Activated CD4-positive, alpha-beta T cell treated with anti-CD3 and anti-CD28 coated beads, Interleukin-2, amount 10 ng/mL, durations not matched to agents 7 days and 5 days (primary cell): ENCODE data around the gene TNFSF11. TPM values are rescaled to one million over a fixed set of nuclear protein-coding genes. Genes with fewer than 3 reads are reported as not detected.
A peak's percentile ranks its signal among the peaks of the same experiment; 100 is the strongest.

Experiments
- CTCF ChIA-PET: fragments of 350-600 bp; sonication (Branson Sonifier 250); formaldehyde crosslinking; loops from one replicate; lab custom pipeline; 2021; ENCODE audit warnings: antibody characterized with exemption; lab: Charles Lee
- POLR2A ChIA-PET: fragments of 350-600 bp; sonication (Branson Sonifier 250); formaldehyde crosslinking; loops from one replicate; lab custom pipeline; 2021; ENCODE audit warnings: antibody characterized with exemption; lab: Charles Lee
- DNase-seq: peaks from one replicate; pipeline ENCODE4 v3.0.0-alpha.2; 2020
- H3K27ac Mint-ChIP-seq: one replicate; pipeline ENCODE4 v1.8.0; 2021; ENCODE audit warnings: mild to moderate bottlenecking, moderate library complexity, mixed read lengths
- H3K27me3 Mint-ChIP-seq: one replicate; pipeline ENCODE4 v1.8.0; 2021; ENCODE audit warnings: mixed read lengths
- H3K36me3 Mint-ChIP-seq: one replicate; pipeline ENCODE4 v1.8.0; 2021; ENCODE audit warnings: low read depth, mixed read lengths
- H3K4me1 Mint-ChIP-seq: one replicate; pipeline ENCODE4 v1.8.0; 2021; ENCODE audit warnings: mixed read lengths
- H3K4me3 Mint-ChIP-seq: one replicate; pipeline ENCODE4 v1.8.0; 2021; ENCODE audit warnings: mild to moderate bottlenecking, moderate library complexity, mixed read lengths
- H3K9me3 Mint-ChIP-seq: one replicate; pipeline ENCODE4 v1.8.0; 2021; ENCODE audit warnings: mixed read lengths
- total RNA-seq, 2 experiments: library from RNA; stranded (reverse); gene quantifications; one replicate each; pipeline ENCODE4 v1.2.3, GENCODE V29; 2021

TNFSF11 gene
- total RNA-seq, 2 experiments from 2014 or later, result 0.77 to 0.87 TPM

DNA sequence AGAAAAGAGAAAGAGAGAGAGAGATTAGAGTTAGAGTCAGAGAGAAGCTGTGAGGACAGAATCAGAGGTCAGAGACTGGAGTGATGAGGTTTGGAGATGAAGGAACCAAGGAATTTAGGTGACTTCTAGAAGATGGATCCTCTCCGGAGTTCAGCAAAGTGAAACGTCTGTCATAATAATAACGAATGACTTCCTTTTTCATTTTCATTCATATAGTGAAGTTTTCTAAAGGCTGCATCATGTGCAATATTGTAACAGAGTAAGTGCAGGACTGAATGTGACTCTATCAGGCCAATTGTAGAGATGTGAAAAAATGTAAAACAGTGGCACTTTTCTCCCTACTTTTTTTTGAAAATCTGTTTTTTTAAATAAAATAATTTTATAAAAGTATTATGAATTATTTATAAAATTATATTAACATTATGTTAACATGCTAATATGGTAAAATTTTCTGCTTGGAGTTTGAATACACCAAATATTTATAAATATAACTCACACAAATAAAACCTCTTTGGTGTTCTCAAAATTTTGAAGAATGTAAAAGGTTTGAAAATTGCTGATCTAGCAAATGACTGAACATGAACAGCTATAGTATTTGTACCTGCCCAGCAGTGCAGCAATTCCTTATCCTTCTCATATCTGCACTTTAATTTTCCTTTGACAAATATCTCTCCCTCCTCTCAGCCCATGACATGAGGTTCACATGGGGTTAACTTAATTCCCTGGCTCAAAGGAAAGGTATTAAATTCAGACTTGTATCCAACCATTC, 4.2 kb upstream of the TNFSF11 start:
- no peak for DNase-seq
- Mint-ChIP-seq H3K9me3 (peaks cover 13% of the 10 kb centered on the region), H3K27me3 (peaks cover 24% of the 10 kb centered on the region), H3K4me1 (peaks cover 2% of the 10 kb centered on the region), H3K27ac (no peak overlapping the region), H3K36me3 (no peaks in the 10 kb centered on the region), H3K4me3 (no peak overlapping the region)
- ChIA-PET POLR2A (no interaction called here), CTCF (interaction anchor here (1.2 to 1.6 kb wide), 2 partner anchors 16 to 25 kb away, joined by 3 read pairs; no protein-coding TSS in a partner anchor)

DNA sequence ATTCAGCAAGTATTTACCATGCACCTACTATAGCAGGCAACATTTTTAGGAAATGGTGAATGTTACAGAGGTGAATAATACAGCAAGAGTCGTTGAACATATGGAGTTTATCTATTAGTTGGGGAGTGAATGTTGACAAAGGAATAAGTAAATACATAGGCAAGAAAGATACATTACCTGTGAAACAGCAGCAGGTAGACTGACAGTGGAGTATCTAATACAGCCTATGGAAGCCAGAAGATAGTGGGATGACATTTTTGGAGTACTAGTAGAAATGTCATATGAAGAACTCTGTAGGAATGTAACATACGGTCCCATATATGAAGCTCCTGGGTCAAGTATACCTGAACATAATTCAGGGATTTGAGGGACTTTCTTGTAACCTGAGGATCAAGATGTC, 2.1 kb upstream of the TNFSF11 start:
- Mint-ChIP-seq H3K9me3 (peaks cover 11% of the 10 kb centered on the region), H3K27me3 (peaks cover 38% of the 10 kb centered on the region), H3K27ac (no peak overlapping the region), H3K4me3 (no peak overlapping the region), H3K36me3 (no peaks in the 10 kb centered on the region), H3K4me1 (peaks cover 17% of the 10 kb centered on the region)
- DNase-seq, result no peak
- CTCF ChIA-PET, result no interaction called here
- POLR2A ChIA-PET, result no interaction called here

DNA sequence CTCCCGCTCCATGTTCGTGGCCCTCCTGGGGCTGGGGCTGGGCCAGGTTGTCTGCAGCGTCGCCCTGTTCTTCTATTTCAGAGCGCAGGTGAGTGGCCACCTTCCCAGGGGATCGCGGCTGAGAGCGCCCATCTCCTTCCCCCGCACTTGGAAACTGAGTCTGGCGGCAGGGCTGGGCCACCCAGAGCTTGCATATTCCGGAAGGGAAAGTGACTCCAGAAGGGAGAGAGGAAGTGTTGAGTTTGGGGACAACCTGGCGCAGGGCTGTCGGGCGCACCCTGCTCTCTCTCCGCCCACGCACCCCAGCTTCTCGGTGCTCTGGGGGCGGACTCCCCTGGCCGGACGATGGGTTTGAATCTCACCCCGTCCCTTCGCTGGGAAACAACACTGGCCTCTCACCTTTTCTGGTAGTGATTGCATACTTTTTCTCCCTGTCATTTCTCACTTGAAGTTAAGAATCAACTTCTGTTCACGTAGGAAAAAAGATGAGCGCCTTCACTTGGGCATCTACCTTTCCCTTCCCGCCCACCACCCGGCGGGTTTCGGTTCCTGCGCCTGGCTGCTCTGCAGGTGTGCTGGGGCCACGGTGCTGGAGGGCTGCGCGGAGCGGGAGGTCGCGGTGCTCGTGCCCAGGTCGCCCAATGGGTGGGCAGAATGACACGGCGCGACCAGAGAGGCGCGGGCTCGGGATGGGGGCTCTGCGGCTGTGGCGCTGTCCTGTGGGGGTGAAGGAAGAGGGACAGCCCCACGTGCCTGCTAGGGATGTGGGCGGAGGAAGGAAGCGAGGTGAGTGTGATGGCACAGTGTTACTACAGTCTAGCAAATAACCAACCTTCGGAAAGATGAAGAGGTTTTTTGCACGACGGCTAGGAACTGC, 721 bp downstream of the TNFSF11 start:
- no peaks in the 10 kb centered on the region for H3K36me3 Mint-ChIP-seq
- H3K4me3 Mint-ChIP-seq, result peak overlapping the region; percentile 74
- H3K27ac Mint-ChIP-seq, result no peak overlapping the region
- peaks cover 47% of the 10 kb centered on the region for H3K27me3 Mint-ChIP-seq
- ChIA-PET POLR2A (interaction anchor here (0.7 kb wide), 1 partner anchor 183 kb away, joined by 3 read pairs; no protein-coding TSS in a partner anchor), CTCF (interaction anchor here (0.5 to 0.6 kb wide), 2 partner anchors 9 to 186 kb away, joined by 3 to 4 read pairs; no protein-coding TSS in a partner anchor)
- peak; percentile 29 for DNase-seq
- H3K9me3 Mint-ChIP-seq, result peaks cover 11% of the 10 kb centered on the region
- peaks cover 17% of the 10 kb centered on the region for H3K4me1 Mint-ChIP-seq

- ChIA-PET CTCF (no interaction called here), POLR2A (no interaction called here)
- H3K4me1 Mint-ChIP-seq, result peaks cover 17% of the 10 kb centered on the region
- no peak overlapping the region for H3K27ac Mint-ChIP-seq
- no peaks in the 10 kb centered on the region for H3K36me3 Mint-ChIP-seq
- H3K4me3 Mint-ChIP-seq, result no peak overlapping the region
- no peak for DNase-seq
- peaks cover 45% of the 10 kb centered on the region for H3K27me3 Mint-ChIP-seq
- H3K9me3 Mint-ChIP-seq, result peaks cover 9% of the 10 kb centered on the region
Measured at GRCh38 chr13:42575938-42576337, 2.0 kb downstream of the TNFSF11 start.

- DNase-seq, result no peak
- no peak overlapping the region for H3K27ac Mint-ChIP-seq
- H3K4me1 Mint-ChIP-seq, result peaks cover 17% of the 10 kb centered on the region
- H3K4me3 Mint-ChIP-seq, result no peak overlapping the region
- H3K9me3 Mint-ChIP-seq, result no peaks in the 10 kb centered on the region
- POLR2A ChIA-PET, result no interaction called here
- peaks cover 34% of the 10 kb centered on the region for H3K27me3 Mint-ChIP-seq
- CTCF ChIA-PET, result no interaction called here
- H3K36me3 Mint-ChIP-seq, result no peaks in the 10 kb centered on the region
Measured at GRCh38 chr13:42577538-42577937, 3.6 kb downstream of the TNFSF11 start.

DNA sequence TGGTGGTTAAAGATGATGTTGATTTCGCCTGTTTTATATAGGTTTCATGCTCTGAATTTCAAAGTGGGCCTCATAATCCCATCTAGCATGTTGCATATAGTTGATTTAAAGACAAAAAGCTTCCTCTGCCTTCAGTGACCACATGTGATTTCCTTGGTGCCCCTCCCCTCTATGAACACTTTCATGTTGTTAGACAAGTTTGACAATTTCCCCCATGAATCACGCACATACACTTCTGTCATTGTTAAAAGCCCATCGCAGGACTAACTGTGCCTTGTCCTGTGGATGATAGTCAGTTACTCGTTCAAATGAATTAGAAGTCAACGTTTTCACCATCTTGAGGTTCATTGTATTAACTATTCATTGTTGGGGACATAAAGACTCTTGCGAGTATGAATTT, 6.7 kb downstream of the TNFSF11 start:
- H3K27me3 Mint-ChIP-seq, result peaks cover 17% of the 10 kb centered on the region
- H3K4me3 Mint-ChIP-seq, result no peak overlapping the region
- H3K9me3 Mint-ChIP-seq, result no peaks in the 10 kb centered on the region
- POLR2A ChIA-PET, result no interaction called here
- CTCF ChIA-PET, result no interaction called here
- H3K4me1 Mint-ChIP-seq, result peaks cover 6% of the 10 kb centered on the region
- DNase-seq, result no peak
- H3K36me3 Mint-ChIP-seq, result no peaks in the 10 kb centered on the region
- no peak overlapping the region for H3K27ac Mint-ChIP-seq

- Mint-ChIP-seq H3K27me3 (peaks cover 11% of the 10 kb centered on the region), H3K9me3 (no peaks in the 10 kb centered on the region), H3K36me3 (no peaks in the 10 kb centered on the region), H3K4me3 (no peak overlapping the region), H3K4me1 (no peaks in the 10 kb centered on the region), H3K27ac (no peak overlapping the region)
- no peak for DNase-seq
- CTCF ChIA-PET, result interaction anchor here (0.9 kb wide), 1 partner anchor 27 kb away, joined by 3 read pairs; no protein-coding TSS in a partner anchor
- POLR2A ChIA-PET, result no interaction called here
Measured at GRCh38 chr13:42581427-42581826, 7.5 kb downstream of the TNFSF11 start.

DNA sequence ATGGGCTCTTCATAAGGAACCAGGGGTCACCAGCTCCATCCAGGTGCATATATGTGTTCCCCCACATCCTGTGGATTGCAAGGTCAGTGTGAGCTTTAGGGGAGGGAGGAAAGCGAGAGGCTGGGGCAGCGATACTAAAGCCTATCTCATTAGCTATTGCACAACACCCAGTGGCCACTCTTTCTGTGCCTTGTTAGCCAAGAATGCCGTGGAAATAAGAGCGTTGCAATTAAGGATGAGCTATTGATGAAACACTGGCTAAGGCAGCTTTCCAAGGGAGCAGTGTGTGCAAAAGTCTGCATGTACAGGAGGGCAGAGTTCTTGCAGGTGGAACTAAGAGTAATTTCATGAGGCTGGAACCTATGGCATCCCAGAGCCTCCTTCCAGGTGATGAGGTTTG, 17.6 kb downstream of the TNFSF11 start:
- Mint-ChIP-seq H3K27me3 (no peaks in the 10 kb centered on the region), H3K36me3 (no peaks in the 10 kb centered on the region), H3K4me1 (peaks cover 3% of the 10 kb centered on the region), H3K4me3 (no peak overlapping the region), H3K9me3 (no peaks in the 10 kb centered on the region), H3K27ac (no peak overlapping the region)
- ChIA-PET CTCF (no interaction called here), POLR2A (no interaction called here)
- DNase-seq, result no peak

GRCh38 chr13:42592915-42593900, 19.3 kb downstream of the TNFSF11 start:
- Mint-ChIP-seq H3K4me3 (no peak overlapping the region), H3K36me3 (no peaks in the 10 kb centered on the region), H3K9me3 (no peaks in the 10 kb centered on the region), H3K4me1 (peaks cover 3% of the 10 kb centered on the region), H3K27ac (no peak overlapping the region), H3K27me3 (no peaks in the 10 kb centered on the region)
- ChIA-PET POLR2A (no interaction called here), CTCF (no interaction called here)
- DNase-seq, result no peak

- Mint-ChIP-seq H3K27me3 (no peaks in the 10 kb centered on the region), H3K4me3 (no peak overlapping the region), H3K36me3 (no peaks in the 10 kb centered on the region), H3K27ac (no peak overlapping the region), H3K4me1 (peaks cover 3% of the 10 kb centered on the region), H3K9me3 (no peaks in the 10 kb centered on the region)
- CTCF ChIA-PET, result interaction anchor here (0.9 to 1.5 kb wide), 2 partner anchors 18 to 329 kb away, joined by 3 read pairs; no protein-coding TSS in a partner anchor
- POLR2A ChIA-PET, result no interaction called here
- DNase-seq, result peak; percentile 69
Measured at GRCh38 chr13:42594481-42595252, 20.7 kb downstream of the TNFSF11 start.

GRCh38 chr13:42595253-42595571, 21.3 kb downstream of the TNFSF11 start:
- no peaks in the 10 kb centered on the region for H3K27me3 Mint-ChIP-seq
- no peak for DNase-seq
- no peaks in the 10 kb centered on the region for H3K36me3 Mint-ChIP-seq
- H3K4me3 Mint-ChIP-seq, result no peak overlapping the region
- POLR2A ChIA-PET, result no interaction called here
- CTCF ChIA-PET, result interaction anchor here (0.9 to 1.5 kb wide), 2 partner anchors 17 to 329 kb away, joined by 3 read pairs; no protein-coding TSS in a partner anchor
- H3K4me1 Mint-ChIP-seq, result peaks cover 3% of the 10 kb centered on the region
- H3K27ac Mint-ChIP-seq, result no peak overlapping the region
- no peaks in the 10 kb centered on the region for H3K9me3 Mint-ChIP-seq

- ChIA-PET CTCF (no interaction called here), POLR2A (no interaction called here)
- Mint-ChIP-seq H3K9me3 (no peaks in the 10 kb centered on the region), H3K27ac (no peak overlapping the region), H3K4me1 (peaks cover 8% of the 10 kb centered on the region), H3K4me3 (no peak overlapping the region), H3K27me3 (no peaks in the 10 kb centered on the region), H3K36me3 (no peaks in the 10 kb centered on the region)
- no peak for DNase-seq
Measured at GRCh38 chr13:42597505-42597904, 23.6 kb downstream of the TNFSF11 start.
